ENCODE results near the gene NDE1. TPM values are rescaled to one million over a fixed set of nuclear protein-coding genes. Genes with fewer than 3 reads are reported as not detected.
A peak's percentile ranks its signal among the peaks of the same experiment; 100 is the strongest.
"Not testable (repeated sequence)": the region's sequence is repeated elsewhere in the genome, so short reads cannot be mapped to it uniquely, and the experiment has no call there.

The NDE1 gene
- total RNA-seq, 2 donors from 2014 or later: 122 to 123 TPM

- Mint-ChIP-seq H3K4me1 (peaks cover 53% of the 10 kb centered on the region), H3K36me3 (ENCODE audit: low read depth) (peaks cover 6% of the 10 kb centered on the region), H3K27ac (peak overlapping the region; percentile 98), H3K27me3 (no peaks in the 10 kb centered on the region), H3K4me3 (peak overlapping the region; percentile 76)
- H3K9me3 ChIP-seq (ENCODE audit: control insufficient read depth, low read length, poor library complexity, severe bottlenecking): no peaks in the 10 kb centered on the region
- DNase-seq (no peak), ATAC-seq (no peak)
Observed at GRCh38 chr16:15639061-15639568, 10.9 kb upstream of the NDE1 start.

DNA sequence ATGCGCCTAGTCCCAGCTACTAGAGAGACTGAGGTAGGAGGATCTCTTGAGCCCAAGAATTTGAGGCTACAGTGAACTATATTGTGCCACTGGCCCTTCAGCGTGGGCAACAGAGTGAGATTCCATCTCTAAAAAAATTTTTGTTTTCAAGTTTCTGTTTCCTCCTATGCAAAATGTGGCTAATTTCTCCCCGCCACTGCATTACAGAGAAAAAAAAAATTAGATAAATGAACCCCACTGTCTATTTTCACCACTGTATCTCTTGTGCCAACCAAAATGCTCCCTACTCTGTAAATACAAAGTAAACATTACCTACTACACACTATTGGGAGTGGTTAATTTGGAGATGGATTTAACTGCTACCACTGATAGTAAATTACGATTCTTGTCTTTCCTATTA lies 9.1 kb upstream of the NDE1 start:
- Mint-ChIP-seq H3K27me3 (no peaks in the 10 kb centered on the region), H3K4me1 (peaks cover 49% of the 10 kb centered on the region), H3K27ac (peak overlapping the region; percentile 98), H3K4me3 (peak overlapping the region; percentile 95), H3K36me3 (ENCODE audit: low read depth) (peaks cover 6% of the 10 kb centered on the region)
- DNase-seq (no peak), ATAC-seq (no peak)
- no peaks in the 10 kb centered on the region for H3K9me3 ChIP-seq (ENCODE audit: control insufficient read depth, low read length, poor library complexity, severe bottlenecking)

GRCh38 chr16:15641753-15642556 lies 8.1 kb upstream of the NDE1 start:
- ATAC-seq (no peak), DNase-seq (no peak)
- Mint-ChIP-seq H3K27ac (peak overlapping the region; percentile 98), H3K27me3 (no peaks in the 10 kb centered on the region), H3K36me3 (ENCODE audit: low read depth) (peaks cover 1% of the 10 kb centered on the region), H3K4me1 (peaks cover 41% of the 10 kb centered on the region), H3K4me3 (peak overlapping the region; percentile 95)
- no peaks in the 10 kb centered on the region for H3K9me3 ChIP-seq (ENCODE audit: control insufficient read depth, low read length, poor library complexity, severe bottlenecking)

DNA sequence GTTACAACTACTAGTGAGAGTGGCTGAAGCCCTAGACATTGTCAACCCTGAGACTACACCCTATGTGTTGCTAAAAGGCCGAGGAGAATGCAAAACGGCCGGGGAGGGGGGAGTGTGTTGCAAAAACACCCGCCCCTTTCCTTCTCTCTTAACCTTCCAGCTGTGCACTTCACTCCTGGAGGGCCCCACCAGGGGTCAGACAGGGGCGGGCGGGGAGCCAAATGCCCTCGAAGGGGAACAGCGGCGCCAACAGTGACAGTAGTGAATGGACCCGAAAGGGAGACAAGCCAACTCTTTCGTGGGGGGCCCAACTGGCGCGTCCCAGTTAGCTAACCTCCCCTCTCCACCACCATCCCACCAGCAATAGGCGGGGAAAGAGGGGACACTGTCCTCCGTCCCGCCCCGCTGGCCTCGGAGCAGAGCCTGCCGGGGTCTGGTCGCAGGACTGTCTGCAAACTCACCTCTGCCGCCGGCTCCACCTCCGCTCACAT lies 7.4 kb upstream of the NDE1 start:
- DNase-seq: peak; percentile 66 to 78 (median 71)
- ATAC-seq: peak; percentile 68
- H3K4me1 Mint-ChIP-seq: peaks cover 35% of the 10 kb centered on the region
- no peaks in the 10 kb centered on the region for H3K27me3 Mint-ChIP-seq
- peak overlapping the region; percentile 95 for H3K4me3 Mint-ChIP-seq
- H3K9me3 ChIP-seq (ENCODE audit: control insufficient read depth, low read length, poor library complexity, severe bottlenecking): no peaks in the 10 kb centered on the region
- peak overlapping the region; percentile 98 for H3K27ac Mint-ChIP-seq
- H3K36me3 Mint-ChIP-seq (ENCODE audit: low read depth): no peaks in the 10 kb centered on the region

GRCh38 chr16:15643048-15643945 lies 6.7 kb upstream of the NDE1 start, which contains the start of gene MARF1:
Gene MARF1, minus strand, starts transcription at chr16:15643154. Its CDS starts 3,921 bp downstream, at chr16:15639233.
- DNase-seq (peak; percentile 100), ATAC-seq (peak; percentile 85)
- Mint-ChIP-seq H3K4me3 (peak within 1 kb of the TSS; percentile 95), H3K27ac (peak within 1 kb of the TSS; percentile 98), H3K36me3 (ENCODE audit: low read depth) (no peaks in the 10 kb centered on the region), H3K27me3 (no peaks in the 10 kb centered on the region), H3K4me1 (peaks cover 34% of the 10 kb centered on the region)
- H3K9me3 ChIP-seq (ENCODE audit: control insufficient read depth, low read length, poor library complexity, severe bottlenecking): no peaks in the 10 kb centered on the region

DNA sequence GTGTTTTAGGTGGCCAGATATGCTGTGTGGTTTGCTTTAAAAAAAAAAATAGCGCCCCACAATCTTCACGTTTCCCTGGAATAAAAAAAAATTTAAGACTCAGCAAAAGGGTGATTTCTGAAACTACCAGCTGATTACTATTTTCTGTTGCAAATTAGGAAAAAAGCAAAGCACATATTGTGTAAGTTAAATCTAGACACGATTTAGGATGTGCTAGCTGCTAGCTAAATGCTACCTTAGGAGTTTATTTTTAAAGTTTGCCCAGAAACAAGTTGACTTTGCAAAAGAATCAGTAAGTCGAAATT lies 6.1 kb upstream of the NDE1 start:
- Mint-ChIP-seq H3K27me3 (no peaks in the 10 kb centered on the region), H3K4me1 (peaks cover 28% of the 10 kb centered on the region), H3K27ac (peak overlapping the region; percentile 98), H3K36me3 (ENCODE audit: low read depth) (no peaks in the 10 kb centered on the region), H3K4me3 (peak overlapping the region; percentile 95)
- ATAC-seq: no peak
- DNase-seq: no peak
- H3K9me3 ChIP-seq (ENCODE audit: control insufficient read depth, low read length, poor library complexity, severe bottlenecking): no peaks in the 10 kb centered on the region

- ATAC-seq (no peak), DNase-seq (no peak)
- no peaks in the 10 kb centered on the region for H3K9me3 ChIP-seq (ENCODE audit: control insufficient read depth, low read length, poor library complexity, severe bottlenecking)
- H3K27ac Mint-ChIP-seq: peak overlapping the region; percentile 98
- peaks cover 24% of the 10 kb centered on the region for H3K4me1 Mint-ChIP-seq
- H3K4me3 Mint-ChIP-seq: peak overlapping the region; percentile 21
- no peaks in the 10 kb centered on the region for H3K36me3 Mint-ChIP-seq (ENCODE audit: low read depth)
- H3K27me3 Mint-ChIP-seq: no peaks in the 10 kb centered on the region
Observed at GRCh38 chr16:15644267-15644961, 5.6 kb upstream of the NDE1 start.

DNA sequence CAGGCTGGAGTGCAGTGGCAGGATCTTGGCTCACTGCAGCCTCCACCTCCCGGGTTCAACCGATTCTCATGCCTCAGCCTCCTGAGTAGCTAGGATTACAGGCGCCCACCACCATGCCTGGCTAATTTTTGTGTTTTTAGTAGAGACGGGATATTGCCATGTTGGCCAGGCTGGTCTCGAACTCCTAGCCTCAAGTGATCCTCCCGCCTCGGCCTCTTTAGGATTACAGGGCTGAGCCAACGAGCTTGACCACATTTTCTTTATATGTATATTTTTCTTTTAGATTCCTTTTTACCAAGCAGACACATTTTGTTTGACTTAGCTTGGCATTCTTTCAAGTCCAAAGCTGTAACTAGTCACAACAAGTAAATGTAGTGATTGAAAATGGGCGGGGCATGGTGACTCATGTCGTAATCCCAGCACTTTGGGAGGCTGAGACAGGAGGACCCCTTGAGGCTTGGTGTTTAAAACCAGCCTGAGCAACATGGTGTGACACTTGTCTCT lies 5.0 kb upstream of the NDE1 start:
- not testable (repeated sequence) for H3K9me3 ChIP-seq (ENCODE audit: control insufficient read depth, low read length, poor library complexity, severe bottlenecking); H3K36me3 Mint-ChIP-seq (ENCODE audit: low read depth); DNase-seq; H3K27me3 Mint-ChIP-seq; H3K4me3 Mint-ChIP-seq; ATAC-seq
- H3K4me1 Mint-ChIP-seq: peaks cover 21% of the 10 kb centered on the region
- peak overlapping the region; percentile 98 for H3K27ac Mint-ChIP-seq

DNA sequence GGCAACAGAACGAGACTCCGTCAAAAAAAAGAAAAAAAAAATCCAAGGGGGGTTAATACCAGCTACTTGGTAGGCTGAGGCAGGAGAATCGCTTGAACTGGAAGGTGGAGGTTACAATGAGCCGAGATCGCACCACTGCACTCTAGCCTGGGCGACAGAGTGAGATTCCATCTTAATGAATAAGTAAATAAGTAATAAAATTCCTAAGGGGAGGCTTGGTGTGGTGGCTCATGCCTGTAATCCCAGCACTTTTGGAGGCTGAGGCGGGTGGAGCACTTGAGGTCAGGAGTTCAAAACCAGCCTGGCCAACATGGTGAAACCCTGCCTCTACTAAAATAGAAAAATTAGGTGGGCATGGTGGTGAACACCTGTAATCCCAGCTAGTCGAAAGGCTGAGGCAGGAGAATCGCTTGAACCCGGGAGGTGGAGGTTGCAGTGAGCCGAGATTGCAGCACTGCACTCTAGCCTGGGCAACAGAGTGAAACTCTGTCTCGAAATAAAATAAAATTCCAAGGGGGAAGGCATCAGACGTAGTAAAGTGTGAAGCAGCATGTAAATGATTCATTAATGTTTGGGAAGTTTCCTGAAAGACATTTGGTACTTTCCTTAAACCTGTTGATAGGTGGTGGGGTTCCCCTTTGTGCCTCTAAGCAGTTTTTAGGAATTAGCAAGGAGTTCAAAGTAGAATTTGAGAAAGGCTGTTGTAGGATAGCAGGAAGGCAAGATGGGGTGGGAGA lies 3.3 kb upstream of the NDE1 start:
- H3K4me3 Mint-ChIP-seq: not testable (repeated sequence)

DNA sequence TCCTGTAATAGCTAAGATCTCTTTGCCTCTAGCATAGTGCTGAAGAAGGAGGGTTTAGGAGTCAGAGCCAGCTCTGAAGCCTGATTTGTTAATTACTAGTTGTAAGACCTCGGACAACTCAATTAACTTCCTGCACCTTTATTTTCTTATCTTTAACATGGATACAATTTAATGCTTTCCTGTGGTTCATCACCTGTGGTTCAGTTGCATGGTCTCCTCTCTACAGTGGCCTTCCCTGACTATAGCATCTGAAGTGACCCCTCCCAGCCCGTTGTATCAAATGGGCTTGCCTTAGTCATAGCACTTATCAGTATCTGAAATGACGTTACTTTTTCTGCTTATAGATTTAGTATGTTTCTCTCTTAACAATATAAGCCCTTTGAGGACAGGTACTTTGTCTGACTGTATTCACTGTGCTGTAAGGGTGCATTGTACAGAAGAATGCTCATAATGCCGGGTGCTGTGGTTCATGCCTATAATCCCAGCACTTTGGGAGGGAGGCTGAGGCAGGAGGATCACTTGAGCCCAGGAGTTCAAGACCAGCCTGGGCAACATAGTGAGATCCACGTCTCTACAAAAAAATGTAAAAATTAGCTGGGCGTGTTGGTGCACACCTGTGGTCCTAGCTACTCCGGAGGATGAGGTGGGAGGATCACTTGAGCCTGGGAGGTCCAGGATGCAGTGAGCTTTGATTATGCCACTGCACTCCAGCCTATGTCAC lies 2.6 kb upstream of the NDE1 start:
- Mint-ChIP-seq H3K27ac (no peak overlapping the region), H3K4me3 (no peak overlapping the region), H3K27me3 (no peaks in the 10 kb centered on the region), H3K4me1 (peaks cover 19% of the 10 kb centered on the region), H3K36me3 (ENCODE audit: low read depth) (peaks cover 5% of the 10 kb centered on the region)
- no peaks in the 10 kb centered on the region for H3K9me3 ChIP-seq (ENCODE audit: control insufficient read depth, low read length, poor library complexity, severe bottlenecking)
- DNase-seq (no peak), ATAC-seq (no peak)

More for the DNA sequence above, 3.3 kb upstream of the NDE1 start:
- ATAC-seq; DNase-seq; H3K9me3 ChIP-seq (ENCODE audit: control insufficient read depth, low read length, poor library complexity, severe bottlenecking); H3K27ac Mint-ChIP-seq; H3K27me3 Mint-ChIP-seq; H3K36me3 Mint-ChIP-seq (ENCODE audit: low read depth): not testable (repeated sequence)
- peaks cover 24% of the 10 kb centered on the region for H3K4me1 Mint-ChIP-seq

GRCh38 chr16:15648135-15648730 lies 1.8 kb upstream of the NDE1 start:
- Mint-ChIP-seq H3K4me1 (peaks cover 24% of the 10 kb centered on the region), H3K27ac (no peak overlapping the region), H3K27me3 (no peaks in the 10 kb centered on the region), H3K36me3 (ENCODE audit: low read depth) (peaks cover 5% of the 10 kb centered on the region), H3K4me3 (no peak overlapping the region)
- ATAC-seq: no peak
- no peaks in the 10 kb centered on the region for H3K9me3 ChIP-seq (ENCODE audit: control insufficient read depth, low read length, poor library complexity, severe bottlenecking)
- DNase-seq: no peak

Measured in T-helper 17 cell (primary cell).